ENCODE measurements around the gene MX1.

DNA sequence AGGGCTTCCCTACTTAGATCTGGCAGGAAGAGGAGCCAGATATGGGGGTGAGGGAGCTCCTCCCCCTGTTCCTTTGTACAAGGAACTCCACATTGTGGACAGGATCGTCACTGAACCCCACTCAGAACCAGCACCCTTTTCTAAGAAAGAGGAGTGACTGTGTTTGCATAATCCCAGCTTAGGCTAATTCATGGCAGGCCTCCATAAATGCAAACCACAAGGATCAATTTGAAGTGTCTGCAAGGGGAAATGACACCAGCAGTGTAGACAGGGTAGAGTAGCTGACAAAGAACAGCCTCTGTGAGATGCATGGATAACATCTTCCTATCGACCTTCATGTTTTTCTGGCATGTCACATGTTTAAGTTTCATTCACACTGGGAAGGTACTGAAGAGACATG is 11.7 kb downstream of the MX1 start:
- TF ChIP-seq, protein P1, sequence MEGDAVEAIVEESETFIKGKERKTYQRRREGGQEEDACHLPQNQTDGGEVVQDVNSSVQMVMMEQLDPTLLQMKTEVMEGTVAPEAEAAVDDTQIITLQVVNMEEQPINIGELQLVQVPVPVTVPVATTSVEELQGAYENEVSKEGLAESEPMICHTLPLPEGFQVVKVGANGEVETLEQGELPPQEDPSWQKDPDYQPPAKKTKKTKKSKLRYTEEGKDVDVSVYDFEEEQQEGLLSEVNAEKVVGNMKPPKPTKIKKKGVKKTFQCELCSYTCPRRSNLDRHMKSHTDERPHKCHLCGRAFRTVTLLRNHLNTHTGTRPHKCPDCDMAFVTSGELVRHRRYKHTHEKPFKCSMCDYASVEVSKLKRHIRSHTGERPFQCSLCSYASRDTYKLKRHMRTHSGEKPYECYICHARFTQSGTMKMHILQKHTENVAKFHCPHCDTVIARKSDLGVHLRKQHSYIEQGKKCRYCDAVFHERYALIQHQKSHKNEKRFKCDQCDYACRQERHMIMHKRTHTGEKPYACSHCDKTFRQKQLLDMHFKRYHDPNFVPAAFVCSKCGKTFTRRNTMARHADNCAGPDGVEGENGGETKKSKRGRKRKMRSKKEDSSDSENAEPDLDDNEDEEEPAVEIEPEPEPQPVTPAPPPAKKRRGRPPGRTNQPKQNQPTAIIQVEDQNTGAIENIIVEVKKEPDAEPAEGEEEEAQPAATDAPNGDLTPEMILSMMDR (IDR thresholded peaks at IDR 0.05; ENCODE audit: insufficient read depth, low read depth, low read length), result no peak
- TF ChIP-seq EZH2 (IDR thresholded peaks at IDR 0.05; ENCODE audit: insufficient read depth, low read length), result no peak
